OCI-M2 (cell line): Measurements from ENCODE around the gene STAT1.

Experiments used
- DNase-seq: peaks from one replicate; lab custom pipeline; 2025; ENCODE audit not compliant: unreplicated experiment; lab: John Stamatoyannopoulos, UW

STAT1 gene

GRCh38 chr2:191013932-191014652, at the start of gene STAT1:
Gene STAT1, minus strand, starts transcription at chr2:191014171. Its CDS starts 4,168 bp downstream, at chr2:191010003.
- DNase-seq, result peak; percentile 47

- DNase-seq, result no peak
These were observed 49.6 kb upstream of the STAT1 start for GRCh38 chr2:191063584-191063983.

- no peak for DNase-seq
These were observed 47.5 kb upstream of the STAT1 start for GRCh38 chr2:191061381-191061980.

DNA sequence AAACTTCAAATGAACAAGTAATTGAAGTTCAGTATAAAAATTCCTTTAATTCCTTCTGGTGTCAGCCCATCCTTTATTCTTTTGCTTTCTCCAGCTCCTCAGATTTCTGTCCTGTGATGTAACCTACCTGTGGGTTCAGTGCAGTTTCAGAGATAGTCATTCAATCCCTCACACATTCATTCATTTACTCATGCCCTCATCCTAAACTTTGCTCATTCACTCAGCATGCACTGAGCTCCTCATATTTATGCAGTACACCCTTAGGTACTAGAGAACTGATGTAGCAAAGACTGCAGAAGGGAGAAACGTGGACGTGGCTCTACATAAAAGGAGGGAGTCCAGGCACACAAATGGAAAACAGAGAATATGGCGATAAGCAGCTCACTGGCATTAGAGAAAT, 45.3 kb upstream of the STAT1 start:
- DNase-seq, result no peak

DNA sequence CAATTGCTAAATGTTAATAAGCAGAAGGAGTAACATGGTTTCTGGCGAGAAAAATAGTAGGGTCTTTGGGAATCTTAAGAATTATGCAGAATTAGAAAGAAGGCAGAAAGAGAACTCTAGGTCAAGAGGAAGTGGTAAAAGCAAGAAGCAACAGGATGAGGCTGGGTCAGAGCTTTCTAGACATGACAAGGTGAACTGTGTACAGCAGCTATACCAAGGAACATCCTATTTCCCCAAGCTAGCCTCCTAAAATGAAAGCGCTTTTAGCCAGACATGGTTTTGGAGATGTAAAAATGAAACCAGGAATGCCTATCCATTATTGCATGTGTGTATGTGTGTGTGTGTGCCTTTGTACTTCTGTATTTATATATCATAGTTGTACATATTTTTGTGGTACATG, 42.3 kb upstream of the STAT1 start:
- no peak for DNase-seq

- no peak for DNase-seq
These were observed 39.3 kb upstream of the STAT1 start for GRCh38 chr2:191053256-191053655.

DNA sequence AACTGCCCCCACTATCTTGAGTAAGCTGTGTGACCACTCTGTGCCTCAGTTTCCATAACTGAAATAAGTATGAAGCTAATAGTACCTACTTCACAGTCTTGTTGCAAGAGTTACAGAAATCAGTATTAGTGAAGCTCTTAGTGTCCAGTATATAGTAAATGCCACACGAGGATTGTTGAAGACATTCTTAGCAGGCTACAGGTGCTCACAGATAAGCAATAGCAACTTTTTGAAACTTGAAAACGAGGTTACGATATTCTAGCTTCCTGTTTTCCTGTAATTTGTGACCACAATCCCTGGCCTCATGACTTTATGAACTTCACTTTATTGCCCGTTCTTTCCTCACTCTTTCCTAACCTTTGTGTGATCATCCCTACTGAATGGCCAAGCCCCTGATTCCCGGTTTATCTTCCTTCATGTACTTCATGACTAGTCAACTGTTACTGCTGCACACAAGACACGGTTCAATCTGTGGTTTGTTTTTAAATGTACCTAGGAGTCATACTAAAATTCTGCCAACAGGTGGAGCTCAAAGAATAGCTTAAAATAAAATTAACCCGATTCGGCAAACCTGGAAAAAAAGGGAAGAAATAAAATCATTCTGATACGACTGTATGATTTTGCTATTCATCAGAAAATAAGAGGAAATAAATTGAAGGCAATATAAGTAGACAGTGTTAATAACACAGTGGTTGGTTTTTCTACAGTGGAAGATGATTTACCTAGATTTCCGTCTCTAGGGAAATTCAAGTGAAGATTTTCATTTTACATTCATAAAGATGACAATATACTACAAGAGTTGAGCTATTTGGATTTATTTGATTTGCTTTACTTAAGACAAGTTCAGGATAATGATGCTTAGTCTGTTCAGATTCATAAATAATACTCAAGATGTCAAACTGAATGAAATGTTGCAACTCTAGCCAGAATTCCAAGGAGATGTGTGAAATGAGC, 38.1 kb upstream of the STAT1 start:
- DNase-seq, result peak; percentile 14

DNA sequence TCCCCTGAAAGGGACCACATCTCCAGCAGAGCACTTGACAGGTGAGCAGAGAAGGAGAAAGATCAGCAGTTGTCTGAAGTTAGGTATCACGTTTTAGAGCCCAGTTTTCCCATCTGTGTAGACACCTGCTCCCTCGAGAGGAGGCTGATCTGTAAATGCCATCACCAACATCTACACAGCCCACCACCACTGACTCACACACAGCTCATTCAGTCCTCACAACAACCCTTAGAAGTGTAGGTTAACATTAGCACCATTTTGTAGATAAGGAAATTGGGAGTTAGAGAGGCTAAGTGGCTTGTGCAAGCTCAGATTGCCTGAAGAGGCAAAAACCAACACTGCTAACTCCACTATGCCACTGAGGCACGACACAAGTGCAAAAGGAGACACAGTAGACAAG, 37.2 kb upstream of the STAT1 start:
- no peak for DNase-seq

DNA sequence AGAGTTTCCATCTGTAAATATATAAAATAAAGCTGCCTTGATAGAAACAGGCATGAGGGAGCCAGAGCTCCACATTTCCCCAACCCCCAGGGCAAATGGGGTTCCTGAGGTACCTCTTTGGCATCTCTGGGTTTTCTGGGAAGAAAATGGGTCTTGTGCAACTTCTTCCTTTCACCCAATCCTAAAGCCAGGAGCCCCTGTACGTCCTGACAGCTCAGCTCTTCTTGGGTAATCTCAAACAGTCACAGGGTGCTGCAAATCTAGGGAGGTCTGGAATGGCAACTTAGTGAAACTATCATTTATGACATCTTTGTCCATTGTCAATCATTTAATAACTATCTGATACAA, 36.6 kb upstream of the STAT1 start:
- no peak for DNase-seq

DNA sequence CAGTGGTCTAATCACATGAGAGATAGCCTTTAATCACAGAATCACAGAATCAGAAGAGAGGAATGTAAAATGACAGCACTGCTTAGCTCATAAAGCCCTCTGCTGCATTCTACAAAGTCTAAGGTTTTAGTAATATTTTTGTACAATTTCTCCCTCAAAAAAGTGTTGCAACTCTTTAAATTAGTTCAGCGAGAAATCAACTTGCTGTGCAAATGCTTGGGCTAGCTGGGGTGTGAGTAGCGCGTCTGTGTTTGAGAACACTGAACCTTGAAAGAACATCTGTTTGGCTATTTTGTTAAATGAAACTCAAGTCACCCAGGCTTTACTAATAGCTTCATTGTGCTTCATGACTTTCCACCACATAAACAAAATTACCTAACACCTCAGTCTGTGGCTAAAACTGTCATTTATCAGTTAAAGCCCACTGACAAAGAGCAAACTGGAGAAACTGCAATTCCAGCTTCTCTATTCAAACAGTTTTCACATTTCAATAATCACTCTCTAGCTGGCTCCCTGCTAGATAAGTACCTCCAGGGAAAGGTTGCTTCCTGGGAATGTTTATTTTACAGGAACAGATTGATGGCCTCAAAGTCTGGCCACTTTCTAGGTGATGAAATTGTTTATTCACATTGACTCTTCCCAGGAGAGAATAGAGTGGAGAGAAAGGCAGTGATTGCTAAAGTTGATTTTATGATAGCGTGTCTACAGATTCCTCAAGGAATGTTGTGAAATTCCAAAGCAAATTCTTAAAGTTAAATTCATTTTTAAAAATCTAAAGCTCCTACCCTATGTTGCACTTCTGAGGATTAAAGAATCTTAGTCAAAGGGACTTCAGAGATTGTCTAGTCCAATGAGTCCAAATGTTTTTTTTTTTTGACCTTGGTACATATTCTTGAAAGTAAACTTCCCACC, 36.0 kb upstream of the STAT1 start:
- DNase-seq, result no peak

DNA sequence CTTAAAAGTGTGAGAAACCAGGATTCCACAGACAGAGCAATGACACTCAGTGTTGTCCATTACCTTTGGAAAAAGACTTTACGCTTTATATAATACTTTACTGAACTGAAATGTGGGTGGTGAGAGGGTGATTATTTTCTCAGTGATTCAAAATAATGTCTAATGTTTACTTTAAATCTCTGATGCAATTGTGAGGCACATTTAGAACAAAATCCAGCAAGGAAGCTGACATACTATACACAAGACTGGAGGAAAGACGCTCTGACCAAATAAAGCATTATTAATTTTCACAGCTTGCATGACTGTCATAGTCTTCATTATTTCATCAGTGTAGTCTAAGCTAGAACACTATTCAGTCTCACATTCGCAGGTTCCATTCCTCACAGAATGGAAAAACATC, 34.1 kb upstream of the STAT1 start:
- DNase-seq, result no peak

DNA sequence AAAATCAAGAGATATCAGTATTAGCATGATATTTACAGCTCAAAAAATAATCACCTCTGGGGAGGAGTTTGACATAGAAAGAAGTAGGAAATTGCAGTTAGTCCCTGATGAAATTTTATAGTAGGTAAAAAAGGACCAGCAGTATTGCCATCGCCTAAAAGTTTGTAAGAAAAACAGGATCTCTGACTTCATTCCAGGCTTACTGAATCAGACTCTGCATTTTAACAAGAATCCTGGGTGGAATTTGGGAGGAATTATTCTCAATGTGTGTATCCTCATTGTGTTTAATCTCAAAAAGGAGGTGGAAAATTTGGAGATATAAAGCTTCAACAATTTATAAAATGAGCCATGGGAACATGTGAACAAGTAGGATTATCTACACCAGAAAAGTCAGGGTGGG, 31.2 kb upstream of the STAT1 start:
- DNase-seq, result no peak

DNA sequence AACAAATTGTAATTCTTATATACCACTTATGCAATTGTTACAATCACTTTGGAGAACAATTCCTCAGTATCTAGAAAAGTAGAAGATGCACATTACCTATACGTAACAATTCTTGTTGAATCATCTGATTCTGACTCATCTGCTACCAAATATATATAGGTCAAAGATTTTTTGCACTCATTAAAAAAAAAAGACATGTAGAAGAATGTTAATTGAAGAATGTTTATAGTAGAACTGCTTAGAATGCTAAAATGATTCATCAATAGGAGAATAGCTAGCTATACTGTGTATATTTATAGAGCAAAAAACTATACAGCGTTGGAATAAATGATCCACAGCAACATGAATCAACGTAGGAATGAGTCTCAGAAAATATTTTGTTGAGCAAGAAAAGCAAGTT, 29.5 kb upstream of the STAT1 start:
- no peak for DNase-seq

DNA sequence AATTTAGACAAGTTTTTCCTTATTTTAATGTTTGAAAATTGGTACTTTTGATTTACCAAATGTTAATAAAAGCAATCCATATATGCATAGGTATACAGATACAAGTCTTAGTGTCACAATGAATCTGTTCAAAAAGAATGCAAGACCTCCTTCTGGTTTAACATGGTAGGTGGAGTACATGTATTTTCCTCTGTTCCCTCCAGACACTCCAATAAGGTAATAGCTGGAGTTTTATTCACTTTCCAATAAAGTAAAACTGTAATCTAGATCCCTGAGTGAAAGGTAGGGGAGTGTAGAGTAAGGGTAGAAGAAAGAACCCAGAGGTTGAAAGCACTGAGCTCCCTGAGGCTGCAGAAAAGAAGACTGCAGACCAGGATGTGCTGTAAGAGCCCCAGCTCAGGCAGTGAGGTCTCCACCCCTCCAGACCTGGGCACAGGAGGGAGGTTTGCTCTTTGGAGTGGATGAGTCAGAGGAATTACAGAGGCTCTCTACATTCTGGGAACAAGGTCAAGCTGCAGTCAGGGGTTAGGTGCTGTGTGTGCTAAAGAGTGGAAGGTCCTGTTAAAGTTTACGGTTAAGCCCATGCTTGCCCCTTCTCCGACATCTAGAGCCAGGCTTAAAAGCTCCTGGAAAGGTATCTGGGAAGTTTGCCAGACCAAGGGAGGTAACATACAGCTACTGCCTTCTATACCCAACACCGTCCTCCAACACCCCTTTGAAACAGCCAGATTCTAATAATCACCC, 27.6 kb upstream of the STAT1 start:
- DNase-seq, result no peak

DNA sequence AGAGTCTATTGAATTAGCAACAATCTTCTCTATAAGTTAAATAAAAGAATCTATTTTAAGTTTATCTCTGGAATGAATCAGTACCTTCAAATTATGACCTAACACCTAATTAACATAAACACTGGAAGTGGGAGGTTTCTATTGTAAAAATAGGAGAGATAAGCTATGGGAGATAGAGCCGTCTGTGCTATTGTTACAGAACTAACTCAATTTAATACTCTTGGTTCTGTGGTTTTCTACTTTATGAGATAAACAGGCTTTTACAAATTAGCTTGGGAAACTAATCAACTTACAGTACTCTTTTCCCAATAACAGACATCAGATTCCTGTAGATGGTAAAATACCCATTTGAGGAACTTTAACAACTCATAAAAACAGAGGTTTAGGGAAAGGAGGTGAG, 25.6 kb upstream of the STAT1 start:
- no peak for DNase-seq

DNA sequence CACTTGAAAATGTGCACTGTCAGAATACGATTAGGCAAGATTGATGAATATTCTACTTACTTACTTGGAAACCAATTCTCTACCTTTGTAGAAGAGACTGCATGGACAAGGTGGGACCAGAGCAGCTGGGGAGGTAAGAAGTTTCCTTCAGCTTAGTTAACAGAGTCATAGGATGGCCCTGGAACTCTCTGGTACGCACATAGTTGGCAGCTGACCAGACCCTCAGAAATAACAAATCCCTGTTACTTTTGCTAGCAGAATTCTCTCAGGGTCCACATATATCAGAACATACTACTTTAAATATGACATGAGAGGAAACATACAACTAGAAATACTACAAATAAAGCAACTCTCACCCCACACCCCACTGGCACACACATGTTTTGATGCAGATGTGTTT, 24.8 kb upstream of the STAT1 start:
- no peak for DNase-seq

- DNase-seq, result no peak
These were observed 24.3 kb upstream of the STAT1 start for GRCh38 chr2:191038241-191038725.

DNA sequence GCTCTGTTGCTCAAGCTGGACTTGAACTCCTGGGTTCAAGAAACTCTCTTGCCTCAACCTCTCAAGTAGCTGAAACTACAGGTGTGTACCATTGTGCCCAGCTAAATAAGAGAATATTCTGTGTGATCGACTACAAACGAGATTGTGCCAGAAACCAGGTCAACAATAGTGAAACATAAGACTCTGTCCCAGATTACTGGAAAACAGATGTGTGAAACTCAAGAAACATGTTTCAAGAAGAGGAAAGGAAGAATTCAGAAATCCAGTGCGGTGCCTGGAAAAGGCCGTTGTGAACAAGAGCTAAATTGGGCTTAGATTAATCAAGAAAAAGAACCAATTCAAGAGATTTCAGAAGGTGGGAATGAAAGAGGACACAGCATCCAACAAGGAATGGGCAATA, 23.4 kb upstream of the STAT1 start:
- DNase-seq, result no peak

DNA sequence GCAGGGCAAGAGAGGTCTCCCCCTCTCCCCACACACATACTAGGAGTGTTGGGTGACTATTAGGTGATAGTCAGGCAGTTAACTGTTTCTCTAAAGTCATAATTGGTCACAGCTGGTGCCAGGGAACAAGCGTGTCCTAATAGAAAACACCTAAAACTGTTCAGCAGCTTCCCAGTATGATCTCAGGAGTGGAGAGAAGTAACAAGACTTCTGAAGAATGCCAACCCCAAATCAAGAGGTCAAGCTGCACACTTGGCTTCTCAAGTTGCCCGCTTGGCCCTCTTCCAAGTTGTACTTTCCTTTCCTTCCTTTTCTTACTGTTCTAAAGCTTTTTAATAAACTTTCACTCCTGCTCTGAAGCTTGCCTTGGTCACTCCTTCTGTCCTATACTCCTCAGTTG, 22.4 kb upstream of the STAT1 start:
- DNase-seq, result no peak
